SK-N-SH (cell line): ENCODE results near the gene IFITM5. TPM values are rescaled to one million over a fixed set of nuclear protein-coding genes. Genes with fewer than 3 reads are reported as not detected.
A peak's percentile ranks its signal among the peaks of the same experiment; 100 is the strongest.

Experiments
- CTCF ChIA-PET: fragments of 300-600, 350-600 bp; formaldehyde crosslinking; extraction: SDS; loops from one replicate; lab custom pipeline; 2021; lab: Yijun Ruan, JAX
- POLR2A ChIA-PET: fragments of 350-600 bp; sonication (Branson Sonifier 250); formaldehyde crosslinking; extraction: SDS; loops from one replicate; lab custom pipeline; 2020; ENCODE audit warnings: antibody characterized with exemption, inconsistent platforms; lab: Yijun Ruan, JAX
- DNase-seq: peaks from one replicate; pipeline ENCODE4 v3.0.0; 2012
- H2AFZ ChIP-seq: fragments of 200-600 bp; sonication (generic); 2 replicates; pipeline ENCODE4 v1.8.1; 2016; ENCODE audit warnings: antibody characterized with exemption, mild to moderate bottlenecking, low read depth
- H3F3A ChIP-seq: fragments of 200-600 bp; sonication (generic); replicated peaks from 2 replicates; pipeline ENCODE3; 2016; ENCODE audit warnings: antibody characterized with exemption, mild to moderate bottlenecking; ENCODE audit not compliant: insufficient read depth
- H3K27ac ChIP-seq, 2 experiments: fragments of 200-500 bp in 1 of 2; fragments of 200-600 bp in 1 of 2; sonication (Bioruptor generic) in 1 of 2; sonication (generic), shearing (Covaris generic) in 1 of 2; 2 replicates each; pipeline versions ENCODE4 v1.5.1 to v1.6.1; 2014 to 2016; ENCODE audit warnings: low read depth in 2 of 2, inconsistent platforms in 1 of 2, low read length in 1 of 2, mild to moderate bottlenecking in 1 of 2, mixed read lengths in 1 of 2
- H3K27me3 ChIP-seq: fragments of 200-600 bp; sonication (generic), shearing (Covaris generic); 2 replicates; pipeline ENCODE4 v1.6.1; 2016; ENCODE audit warnings: mixed run types; ENCODE audit not compliant: insufficient read depth
- H3K36me3 ChIP-seq, 2 experiments: fragments of 200-500 bp in 1 of 2; fragments of 200-600 bp in 1 of 2; sonication (Bioruptor generic) in 1 of 2; sonication (generic) in 1 of 2; replicated peaks in 1 of 2; 2 replicates each; pipeline versions ENCODE3 to v1.5.1; 2014 to 2016; ENCODE audit warnings: low read length in 1 of 2, mild to moderate bottlenecking in 1 of 2; ENCODE audit not compliant: insufficient read depth in 2 of 2, control insufficient read depth in 1 of 2
- H3K4me1 ChIP-seq, 2 experiments: fragments of 200-500 bp in 1 of 2; fragments of 200-600 bp in 1 of 2; sonication (Bioruptor generic) in 1 of 2; sonication (generic), shearing (Covaris generic) in 1 of 2; 2 replicates each; pipeline versions ENCODE4 v1.5.1 to v1.6.1; 2014 to 2016; ENCODE audit warnings: low read depth in 1 of 2, low read length in 1 of 2, mixed run types in 1 of 2; ENCODE audit not compliant: insufficient read depth in 2 of 2, control insufficient read depth in 1 of 2
- H3K4me2 ChIP-seq: fragments of 200-600 bp; sonication (generic), shearing (Covaris generic); 2 replicates; pipeline ENCODE4 v1.6.1; 2017; ENCODE audit warnings: mixed run types
- H3K4me3 ChIP-seq, 2 experiments: fragments of 200-500 bp in 1 of 2; fragments of 200-600 bp in 1 of 2; sonication (Bioruptor generic) in 1 of 2; sonication (generic), shearing (Covaris generic) in 1 of 2; 2 replicates each; pipeline versions ENCODE4 v1.5.1 to v1.8.1; 2014 to 2016; ENCODE audit warnings: low read depth in 2 of 2, inconsistent platforms in 1 of 2, low read length in 1 of 2, mild to moderate bottlenecking in 1 of 2, mixed read lengths in 1 of 2, moderate library complexity in 1 of 2
- H3K79me2 ChIP-seq: fragments of 200-600 bp; sonication (generic); 2 replicates; pipeline ENCODE4 v1.8.1; 2017; ENCODE audit warnings: mild to moderate bottlenecking; ENCODE audit not compliant: insufficient read depth
- H3K9ac ChIP-seq: fragments of 200-600 bp; sonication (generic); 2 replicates; pipeline ENCODE4 v1.6.1; 2017; ENCODE audit warnings: mixed run types
- H3K9me2 ChIP-seq: fragments of 200-600 bp; sonication (generic); 2 replicates; pipeline ENCODE4 v1.6.1; 2017; ENCODE audit warnings: mixed run types
- H3K9me3 ChIP-seq: fragments of 200-600 bp; sonication (generic); 2 replicates; pipeline ENCODE4 v1.6.1; 2017; ENCODE audit warnings: mixed run types, mild to moderate bottlenecking, moderate library complexity
- H4K20me1 ChIP-seq: fragments of 200-600 bp; sonication (generic); 2 replicates; pipeline ENCODE4 v1.6.1; 2017; ENCODE audit warnings: mild to moderate bottlenecking, mixed run types; ENCODE audit not compliant: insufficient read depth
- EZH2phosphoT487 ChIP-seq: fragments of 200-600 bp; sonication (generic); IDR thresholded peaks from 2 replicates; pipeline ENCODE4 v1.6.1; 2017; ENCODE audit warnings: low read depth, mixed run types, mild to moderate bottlenecking, antibody characterized with exemption, moderate library complexity, borderline replicate concordance
- FOSL2 ChIP-seq: IDR thresholded peaks from 2 replicates; pipeline ENCODE4 v1.4.0; 2012; ENCODE audit warnings: low read depth, mild to moderate bottlenecking, moderate library complexity, borderline replicate concordance
- GABPA ChIP-seq: IDR thresholded peaks from 2 replicates; pipeline ENCODE4 v1.4.0; 2012; ENCODE audit warnings: low read depth, mild to moderate bottlenecking
- GATA2 ChIP-seq: sonication (generic); formaldehyde crosslinking; IDR thresholded peaks from 2 replicates; pipeline ENCODE4 v1.5.0; 2020; ENCODE audit warnings: mild to moderate bottlenecking, missing genetic modification reagents
- MEF2A ChIP-seq: IDR thresholded peaks from 2 replicates; pipeline ENCODE4 v1.4.0; 2012; ENCODE audit warnings: low read depth, borderline replicate concordance
- MXI1 ChIP-seq: IDR thresholded peaks from 2 replicates; pipeline ENCODE4 v1.6.1; 2012; ENCODE audit warnings: mild to moderate bottlenecking, low read depth, low read length, improper control_type of control experiment
- NFIC ChIP-seq: IDR thresholded peaks from 2 replicates; pipeline ENCODE4 v1.4.0; 2012; ENCODE audit warnings: borderline replicate concordance
- RAD21 ChIP-seq: IDR thresholded peaks from 2 replicates; pipeline ENCODE4 v1.6.1; 2012; ENCODE audit warnings: mild to moderate bottlenecking, low read length
- RCOR1 ChIP-seq: fragments of 150-350 bp; IDR thresholded peaks from 2 replicates; pipeline ENCODE4 v1.6.1; 2017; ENCODE audit warnings: antibody characterized with exemption, low read length
- REST ChIP-seq: IDR thresholded peaks from 2 replicates; pipeline ENCODE4 v1.6.1; 2012; ENCODE audit warnings: mild to moderate bottlenecking, low read depth, low read length, moderate library complexity
- RXRA ChIP-seq: IDR thresholded peaks from 2 replicates; pipeline ENCODE4 v1.4.0; 2012; ENCODE audit warnings: low read depth, mild to moderate bottlenecking, borderline replicate concordance
- SIN3A ChIP-seq: IDR thresholded peaks from 2 replicates; pipeline ENCODE4 v1.6.1; 2012; ENCODE audit warnings: low read depth, mild to moderate bottlenecking, low read length, moderate library complexity, borderline replicate concordance
- TEAD4 ChIP-seq: IDR thresholded peaks from 2 replicates; pipeline ENCODE4 v1.4.0; 2012; ENCODE audit warnings: mild to moderate bottlenecking, borderline replicate concordance; ENCODE audit not compliant: insufficient read depth
- ZBTB33 ChIP-seq: IDR thresholded peaks from 2 replicates; pipeline ENCODE4 v1.4.0; 2012; ENCODE audit warnings: low read depth, borderline replicate concordance
- WGBS: methylation state at CpG from one replicate; pipeline ENCODE4 v1.1.6; 2017; ENCODE audit warnings: low lambda C conversion rate; 5-methylcytosine and 5-hydroxymethylcytosine counted together
- polyA plus RNA-seq, 3 experiments: library from polyadenylated mRNA; depleted of rRNA; stranded (reverse); fragments of >200 nt; gene quantifications; 2 replicates each; pipeline ENCODE4 v1.2.3, GENCODE V29; 2012

The IFITM5 gene
- polyA plus RNA-seq, 1 of the 3 experiments (the other 2 are of a cell fraction): not detected

- POLR2A ChIA-PET: no interaction called here
- Histone ChIP-seq H4K20me1 (no peaks in the 10 kb centered on the region), H3K4me1 (no peaks in the 10 kb centered on the region), H3K27me3 (peaks cover 56% of the 10 kb centered on the region), H3K36me3 (no peaks in the 10 kb centered on the region), H3K79me2 (no peaks in the 10 kb centered on the region), H3K9ac (no peak overlapping the region), H3K4me3 (no peak overlapping the region), H3K27ac (no peak overlapping the region), H2AFZ (no peak overlapping the region), H3K9me2 (no peaks in the 10 kb centered on the region), H3F3A (no peaks in the 10 kb centered on the region), H3K4me2 (no peak overlapping the region), H3K9me3 (peaks cover 4% of the 10 kb centered on the region)
- DNase-seq: peak; percentile 54
- TF ChIP-seq GABPA (no peak), TEAD4 (no peak), ZBTB33 (no peak), GATA2 (CRISPR knock-in tag) (no peak), SIN3A (no peak)
- WGBS: 18% methylated on average over 28 of the region's 97 CpGs
- CTCF ChIA-PET: interaction anchor here (1.2 to 4.1 kb wide), 3 partner anchors 9 to 85 kb away, joined by 4 to 16 read pairs (median 6); partner anchors contain the start of gene PGGHG
These were observed 20.0 kb downstream of the IFITM5 start for GRCh38 chr11:279040-279965.

- H3K9me2 ChIP-seq: no peaks in the 10 kb centered on the region
- H3K36me3 ChIP-seq: no peaks in the 10 kb centered on the region
- H2AFZ ChIP-seq: no peak within 1 kb of the TSS
- peak; percentile 36 for DNase-seq
- H3K9ac ChIP-seq: no peak within 1 kb of the TSS
- WGBS: 31% methylated on average over 13 of the region's 21 CpGs
- H4K20me1 ChIP-seq: no peaks in the 10 kb centered on the region
- H3K4me1 ChIP-seq: no peaks in the 10 kb centered on the region
- H3K4me2 ChIP-seq: no peak within 1 kb of the TSS
- H3F3A ChIP-seq: no peaks in the 10 kb centered on the region
- H3K27me3 ChIP-seq: peaks cover 57% of the 10 kb centered on the region
- peaks cover 4% of the 10 kb centered on the region for H3K9me3 ChIP-seq
- H3K79me2 ChIP-seq: no peaks in the 10 kb centered on the region
- no peak within 1 kb of the TSS for H3K4me3 ChIP-seq
- ChIA-PET CTCF (interaction anchor here (0.8 to 4.1 kb wide), 4 partner anchors 27 to 112 kb away, joined by 3 to 16 read pairs (median 4); no protein-coding TSS in a partner anchor), POLR2A (no interaction called here)
- H3K27ac ChIP-seq: no peak within 1 kb of the TSS
- TF ChIP-seq RXRA: no peak
- TF ChIP-seq RAD21: no peak
- TF ChIP-seq NFIC: no peak
- no peak for TF ChIP-seq MXI1
- no peak for TF ChIP-seq ZBTB33
- TF ChIP-seq REST: no peak
- no peak for TF ChIP-seq EZH2phosphoT487
- no peak for TF ChIP-seq RCOR1
- no peak for TF ChIP-seq MEF2A
- no peak for TF ChIP-seq FOSL2
These were observed 21.1 kb downstream of the IFITM5 start, which contains the start of gene NLRP6 for GRCh38 chr11:278001-278951. NLRP6 (plus strand) TSS chr11:278407; CDS start chr11:278570, 163 bp downstream.
